ENCODE data around the gene TUBA1A.

DNA sequence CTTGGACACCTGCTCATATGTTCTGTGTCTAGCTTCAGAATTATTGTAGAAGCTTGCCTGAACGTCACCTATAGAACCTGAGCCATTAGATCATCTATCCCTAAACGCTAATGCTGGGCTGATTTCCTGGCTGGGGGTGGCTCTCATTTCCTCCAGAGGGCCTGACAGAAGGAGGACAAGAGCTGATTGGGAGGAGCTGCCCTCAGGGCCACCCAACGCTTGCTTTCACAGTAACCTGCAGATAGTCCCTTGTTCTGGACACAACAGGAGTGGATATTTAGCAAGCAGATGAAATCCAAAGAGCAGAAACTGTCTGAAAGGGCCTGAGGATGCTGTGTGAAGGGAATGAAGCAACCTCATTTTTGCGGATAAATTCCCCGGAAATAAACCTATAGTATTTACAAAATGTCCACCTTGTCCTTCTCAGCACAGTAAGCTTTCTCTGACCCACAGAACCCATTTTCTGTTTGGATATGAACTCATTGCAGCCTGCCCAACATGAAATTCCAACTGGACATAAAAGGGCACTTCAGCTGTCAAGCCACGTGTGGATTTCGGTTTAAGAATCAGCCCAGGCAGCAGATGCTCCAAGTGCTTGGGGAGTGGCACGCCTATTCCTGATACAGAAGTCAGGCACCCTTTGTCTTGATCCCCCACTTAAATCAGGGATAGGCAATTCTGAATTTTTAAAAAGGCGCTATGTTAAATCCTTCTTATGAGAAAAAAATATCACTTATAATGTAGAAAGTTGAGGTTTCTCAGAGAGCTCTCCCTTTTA is 43.2 kb upstream of the TUBA1A start:
- TF ChIP-seq POLR2A (IDR thresholded peaks at IDR 0.05) (no peak), CTCF (IDR thresholded peaks at IDR 0.05 in 8 of 11, conservative IDR thresholded peaks at IDR 0.05 in 3 of 11) (no peak), POLR2AphosphoS5 (IDR thresholded peaks at IDR 0.05) (no peak)
